ENCODE measurements around the gene TMPRSS13.
A peak's percentile ranks its signal among the peaks of the same experiment; 100 is the strongest.

TMPRSS13 gene

GRCh38 chr11:117911694-117912093 is 17.5 kb downstream of the TMPRSS13 start:
- no peak for DNase-seq

- no peak for DNase-seq
These were observed 18.1 kb downstream of the TMPRSS13 start for GRCh38 chr11:117910941-117911655.

GRCh38 chr11:117910525-117910924 is 18.7 kb downstream of the TMPRSS13 start:
- DNase-seq = no peak

GRCh38 chr11:117909611-117910382 is 19.4 kb downstream of the TMPRSS13 start:
- DNase-seq = no peak

- DNase-seq = no peak
These were observed 20.1 kb downstream of the TMPRSS13 start for GRCh38 chr11:117908959-117909610.

- DNase-seq = no peak
These were observed 20.9 kb downstream of the TMPRSS13 start for GRCh38 chr11:117908109-117908895.

GRCh38 chr11:117907276-117908108 is 21.7 kb downstream of the TMPRSS13 start:
- peak in 3 of 14 donors; percentile 12 to 67 (median 40) for DNase-seq

GRCh38 chr11:117906710-117907109 is 22.5 kb downstream of the TMPRSS13 start:
- DNase-seq = no peak

GRCh38 chr11:117906126-117906525 is 23.1 kb downstream of the TMPRSS13 start:
- no peak for DNase-seq

- no peak for DNase-seq
These were observed 23.7 kb downstream of the TMPRSS13 start for GRCh38 chr11:117905524-117905923.

GRCh38 chr11:117903505-117904382 is 25.5 kb downstream of the TMPRSS13 start:
- no peak for DNase-seq

- DNase-seq = no peak
These were observed 27.0 kb downstream of the TMPRSS13 start for GRCh38 chr11:117902001-117902845.

GRCh38 chr11:117901601-117902000 is 27.6 kb downstream of the TMPRSS13 start:
- no peak for DNase-seq

- DNase-seq = no peak
These were observed 28.3 kb downstream of the TMPRSS13 start for GRCh38 chr11:117900720-117901440.

GRCh38 chr11:117900121-117900648 is 29.0 kb downstream of the TMPRSS13 start:
- DNase-seq = no peak

- DNase-seq = no peak
These were observed 31.1 kb downstream of the TMPRSS13 start for GRCh38 chr11:117898059-117898458.

- no peak for DNase-seq
These were observed 36.6 kb downstream of the TMPRSS13 start for GRCh38 chr11:117892651-117893050.

GRCh38 chr11:117891362-117891761 is 37.8 kb downstream of the TMPRSS13 start:
- DNase-seq = no peak

GRCh38 chr11:117888139-117888566 is 41.0 kb downstream of the TMPRSS13 start:
- no peak for DNase-seq
